Natural killer cell (primary cell): ENCODE measurements around the gene CAPN7. TPM values are rescaled to one million over a fixed set of nuclear protein-coding genes. Genes with fewer than 3 reads are reported as not detected.
"Not testable (repeated sequence)": the region's sequence is repeated elsewhere in the genome, so short reads cannot be mapped to it uniquely, and the experiment has no call there.

Experiments
- ATAC-seq, 3 donors: fragments of 150-1000 bp in 2 of 3; fragments of 200-7000 bp in 1 of 3; cut with Tn5 transposase; 1 replicate in 1 of 3; 2 replicates in 2 of 3; pipeline ENCODE4 v1.10.0; 2021; ENCODE audit warnings: mild to moderate bottlenecking in 2 of 3, moderate library complexity in 2 of 3
- DNase-seq, 2 donors: peaks; one replicate each; pipeline versions ENCODE4 v3.0.0 to v3.0.0-alpha.2; 2013 to 2021; ENCODE audit warnings: mixed read lengths in 1 of 2
- H3K27ac ChIP-seq: one replicate; pipeline ENCODE4 v1.5.1; 2013; ENCODE audit warnings: mild to moderate bottlenecking, low read length
- H3K27me3 ChIP-seq: one replicate; pipeline ENCODE4 v1.6.1; 2013; ENCODE audit warnings: low read length; ENCODE audit not compliant: control insufficient read depth, insufficient read depth
- H3K36me3 ChIP-seq: one replicate; pipeline ENCODE4 v1.6.1; 2013; ENCODE audit warnings: low read length; ENCODE audit not compliant: control insufficient read depth, insufficient read depth
- H3K4me1 ChIP-seq: one replicate; pipeline ENCODE4 v1.6.1; 2013; ENCODE audit warnings: low read length; ENCODE audit not compliant: control insufficient read depth, insufficient read depth
- H3K4me3 ChIP-seq: one replicate; pipeline ENCODE4 v1.5.1; 2013; ENCODE audit warnings: low read length
- H3K9me3 ChIP-seq: one replicate; pipeline ENCODE4 v1.6.1; 2013; ENCODE audit warnings: low read length; ENCODE audit not compliant: control insufficient read depth, insufficient read depth
- H3K27ac Mint-ChIP-seq, 2 donors: one replicate each; pipeline ENCODE4 v1.8.0; 2022; ENCODE audit warnings: mild to moderate bottlenecking in 2 of 2, mixed read lengths in 2 of 2, moderate library complexity in 1 of 2
- H3K27me3 Mint-ChIP-seq, 2 donors: one replicate each; pipeline ENCODE4 v1.8.0; 2022; ENCODE audit warnings: low read depth in 2 of 2, mixed read lengths in 2 of 2
- H3K36me3 Mint-ChIP-seq: one replicate; pipeline ENCODE4 v1.8.0; 2022; ENCODE audit warnings: mixed read lengths
- H3K4me1 Mint-ChIP-seq, 2 donors: one replicate each; pipeline ENCODE4 v1.8.0; 2022; ENCODE audit warnings: mixed read lengths in 2 of 2
- H3K4me3 Mint-ChIP-seq: one replicate; pipeline ENCODE4 v1.8.0; 2022; ENCODE audit warnings: mild to moderate bottlenecking, moderate library complexity, mixed read lengths
- H3K9me3 Mint-ChIP-seq, 2 donors: one replicate each; pipeline ENCODE4 v1.8.0; 2022; ENCODE audit warnings: mixed read lengths in 2 of 2
- CTCF ChIP-seq: fragments of 200-600 bp; IDR thresholded peaks from one replicate; pipeline ENCODE4 v1.8.0; 2022; ENCODE audit warnings: antibody characterized with exemption
- WGBS: methylation state at CpG from one replicate; pipeline ENCODE4 v1.1.7; 2013; ENCODE audit warnings: missing lambda C conversion rate; ENCODE audit not compliant: insufficient coverage; 5-methylcytosine and 5-hydroxymethylcytosine counted together
- intact Hi-C: fragments of 100-400 bp; cut with micrococcal nuclease; formaldehyde crosslinking; loops from one replicate; pipeline ENCODE4 v1.14.2; 2022
- total RNA-seq, 4 donors: library from RNA; stranded (reverse); fragments of 120-200 nt in 1 of 4; gene quantifications; one replicate each; pipeline versions ENCODE4 v1.2.3 to v1.2.4, GENCODE V29; 2013 to 2022

CAPN7 gene
- total RNA-seq, 3 donors from 2014 or later (not counting 1 experiment from before 2014, with no cell fraction given), result 35.3 to 59.9 (median 52.8) TPM

GRCh38 chr3:15181963-15182362 is 24.1 kb upstream of the CAPN7 start:
- Mint-ChIP-seq H3K36me3 (no peaks in the 10 kb centered on the region), H3K4me1 (no peaks in the 10 kb centered on the region), H3K4me3 (no peak overlapping the region), H3K9me3 (no peaks in the 10 kb centered on the region), H3K27me3 (peaks cover 15 to 40% of the 10 kb centered on the region in 2 donors), H3K27ac (no peak overlapping the region)
- no peaks in the 10 kb centered on the region for H3K36me3 ChIP-seq
- H3K4me3 ChIP-seq, result no peak overlapping the region
- H3K9me3 ChIP-seq, result no peaks in the 10 kb centered on the region
- no peaks in the 10 kb centered on the region for H3K4me1 ChIP-seq
- H3K27ac ChIP-seq, result no peak overlapping the region
- DNase-seq, result no peak
- ATAC-seq, result no peak
- intact Hi-C loops, result no loop called here
- no CpG with 5 or more reads among the region's 1 CpG for WGBS
- TF ChIP-seq CTCF, result no peak
- H3K27me3 ChIP-seq, result peaks cover 9% of the 10 kb centered on the region

- H3K27ac ChIP-seq, result no peak overlapping the region
- peaks cover 15 to 37% of the 10 kb centered on the region in 2 donors for H3K27me3 Mint-ChIP-seq
- H3K4me1 ChIP-seq, result no peaks in the 10 kb centered on the region
- H3K9me3 Mint-ChIP-seq, result no peaks in the 10 kb centered on the region
- no peak for ATAC-seq
- TF ChIP-seq CTCF, result no peak
- intact Hi-C loops, result no loop called here
- H3K27me3 ChIP-seq, result peaks cover 9% of the 10 kb centered on the region
- no peaks in the 10 kb centered on the region for H3K9me3 ChIP-seq
- H3K36me3 ChIP-seq, result no peaks in the 10 kb centered on the region
- no peak for DNase-seq
- no peak overlapping the region for H3K4me3 ChIP-seq
- no peak overlapping the region for H3K27ac Mint-ChIP-seq
- no peaks in the 10 kb centered on the region for H3K4me1 Mint-ChIP-seq
- H3K4me3 Mint-ChIP-seq, result no peak overlapping the region
- 79% methylated on average over 2 of the region's 2 CpGs for WGBS
- H3K36me3 Mint-ChIP-seq, result no peaks in the 10 kb centered on the region
These were observed 23.0 kb upstream of the CAPN7 start for GRCh38 chr3:15183011-15183410.

GRCh38 chr3:15185404-15185803 is 20.6 kb upstream of the CAPN7 start:
- Histone ChIP-seq H3K9me3 (no peaks in the 10 kb centered on the region), H3K4me1 (no peaks in the 10 kb centered on the region), H3K36me3 (no peaks in the 10 kb centered on the region), H3K4me3 (no peak overlapping the region), H3K27me3 (peaks cover 9% of the 10 kb centered on the region), H3K27ac (no peak overlapping the region)
- WGBS, result 92% methylated on average over 1 of the region's 2 CpGs
- Mint-ChIP-seq H3K4me1 (no peaks in the 10 kb centered on the region), H3K36me3 (no peaks in the 10 kb centered on the region), H3K27ac (no peak overlapping the region), H3K27me3 (peaks cover 5 to 20% of the 10 kb centered on the region in 2 donors), H3K9me3 (no peaks in the 10 kb centered on the region), H3K4me3 (no peak overlapping the region)
- ATAC-seq, result no peak
- DNase-seq, result no peak
- intact Hi-C loops, result no loop called here
- no peak for TF ChIP-seq CTCF

GRCh38 chr3:15186101-15186476 is 20.0 kb upstream of the CAPN7 start:
- no peak for TF ChIP-seq CTCF
- WGBS, result 92% methylated on average over 1 of the region's 1 CpG
- DNase-seq (no peak), ATAC-seq (no peak)
- intact Hi-C loops, result no loop called here
- Histone ChIP-seq H3K9me3 (no peaks in the 10 kb centered on the region), H3K27me3 (peaks cover 5% of the 10 kb centered on the region), H3K36me3 (no peaks in the 10 kb centered on the region), H3K4me1 (no peaks in the 10 kb centered on the region), H3K4me3 (no peak overlapping the region), H3K27ac (no peak overlapping the region)
- Mint-ChIP-seq H3K4me1 (no peaks in the 10 kb centered on the region), H3K27me3 (peaks cover 5 to 13% of the 10 kb centered on the region in 2 donors), H3K36me3 (no peaks in the 10 kb centered on the region), H3K4me3 (no peak overlapping the region), H3K27ac (no peak overlapping the region), H3K9me3 (no peaks in the 10 kb centered on the region)

GRCh38 chr3:15186477-15187164 is 19.4 kb upstream of the CAPN7 start:
- H3K36me3 Mint-ChIP-seq, H3K4me1 ChIP-seq, H3K4me3 Mint-ChIP-seq, H3K27me3 ChIP-seq, H3K4me1 Mint-ChIP-seq, intact Hi-C loops, H3K9me3 ChIP-seq, H3K27me3 Mint-ChIP-seq, ATAC-seq, H3K4me3 ChIP-seq, H3K27ac Mint-ChIP-seq, H3K36me3 ChIP-seq, H3K9me3 Mint-ChIP-seq, H3K27ac ChIP-seq, DNase-seq: not testable (repeated sequence)
- WGBS, result 91% methylated on average over 8 of the region's 33 CpGs
